ENCODE results near the gene SLC29A2. TPM values are rescaled to one million over a fixed set of nuclear protein-coding genes. Genes with fewer than 3 reads are reported as not detected.

Gene SLC29A2
- total RNA-seq, 1 experiment from 2014 or later: 36.1 TPM

DNA sequence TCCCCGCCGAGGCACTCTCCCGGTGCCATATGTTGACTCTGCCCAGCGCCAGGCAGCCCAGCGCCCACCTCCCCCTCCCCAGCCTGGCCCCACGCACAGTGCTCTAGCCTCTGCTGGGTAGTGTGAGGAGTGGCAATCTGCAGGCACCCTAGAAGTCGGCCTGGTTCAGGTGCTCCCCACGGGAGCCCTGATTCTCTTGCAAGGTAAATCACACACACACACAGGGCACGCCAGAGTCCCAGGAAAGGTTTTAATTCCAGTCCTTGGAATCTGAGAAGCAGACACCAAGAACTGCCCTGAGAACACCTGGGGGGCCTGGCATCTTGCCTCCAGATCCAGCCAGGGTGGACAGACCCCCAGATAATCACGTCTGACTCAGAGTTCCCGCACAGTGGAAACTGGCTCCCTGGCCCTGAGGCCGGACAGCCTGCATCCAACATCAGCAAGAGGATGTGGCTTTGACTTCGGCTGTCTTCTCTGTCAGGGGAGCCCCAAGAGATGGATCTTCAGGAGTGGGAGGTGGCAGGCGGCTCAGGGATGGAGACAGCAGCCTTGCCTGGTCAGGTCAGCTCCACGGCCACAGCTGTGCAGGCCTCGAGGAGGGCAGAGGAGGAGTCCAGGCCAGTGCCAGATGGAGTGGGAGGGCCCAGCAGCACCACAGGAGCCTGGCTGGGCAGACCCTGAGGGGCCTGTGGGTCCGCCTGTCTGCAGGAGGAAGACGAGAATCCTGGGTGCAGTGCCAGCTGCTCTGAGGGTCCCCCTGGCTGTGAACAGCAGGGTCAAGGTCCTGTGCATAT lies 34.3 kb downstream of the SLC29A2 start:
- no peak overlapping the region for H3K4me3 ChIP-seq
- no peak overlapping the region for H2AFZ ChIP-seq
- peaks cover 16% of the 10 kb centered on the region; the same call in 1 of the 2 replicates for H3F3A ChIP-seq (ENCODE audit: insufficient read depth, low read depth)

DNA sequence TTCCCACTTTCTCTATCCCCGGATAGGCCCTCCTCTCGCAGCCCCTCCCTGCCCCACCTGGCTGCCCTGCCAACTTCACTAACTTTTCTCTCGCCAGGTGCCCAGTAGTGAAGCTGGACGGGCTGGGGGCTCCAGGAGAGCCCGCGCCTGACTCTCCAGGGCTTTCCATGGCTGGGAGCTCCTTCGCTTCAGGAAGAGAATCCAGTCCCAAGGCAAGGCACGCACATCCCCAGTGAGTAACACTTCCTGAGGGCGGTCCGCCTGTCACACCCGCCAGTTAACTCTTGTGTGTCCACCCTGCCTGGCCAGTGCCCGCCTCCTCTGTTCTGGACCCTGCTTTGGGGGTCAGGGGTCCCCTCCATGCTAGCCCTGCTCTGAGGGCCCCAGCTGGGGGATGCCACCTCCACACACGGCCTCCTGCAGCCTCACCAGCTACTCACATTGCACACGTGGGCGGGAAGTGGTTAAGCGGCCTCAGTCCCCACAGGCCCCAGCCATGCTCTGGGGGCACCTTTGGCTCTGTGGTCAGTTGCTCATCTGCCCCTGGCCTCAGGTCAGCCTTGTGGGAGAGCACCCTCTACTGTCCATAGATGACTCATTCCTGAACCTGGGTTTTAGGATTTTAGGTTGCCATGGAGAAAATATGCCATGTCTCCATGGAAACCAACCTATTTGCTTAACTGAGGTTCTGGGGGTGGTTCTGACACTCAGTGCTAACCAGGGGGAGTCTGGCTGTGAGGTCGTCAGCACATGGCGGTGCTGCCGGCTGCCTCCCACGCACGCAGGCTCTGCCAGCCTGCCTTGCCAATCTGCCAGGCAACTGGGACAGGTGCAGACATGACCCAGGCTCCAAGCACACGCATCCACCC lies 35.1 kb downstream of the SLC29A2 start, which contains the start of gene RIN1:
RIN1 (minus strand) TSS at position 201 of the 869 bp plus-strand sequence; CDS start at position 169, 32 bp downstream.
- peak within 1 kb of the TSS; percentile 65 for H3K27ac ChIP-seq
- H4K20me1 ChIP-seq (ENCODE audit: insufficient read depth): peaks cover 8% of the 10 kb centered on the region
- DNase-seq: peak; percentile 90 to 92
- ChIA-PET CTCF (interaction anchor here (0.6 to 2.8 kb wide), 8 partner anchors 9 to 119 kb away, joined by 3 to 30 read pairs (median 3); partner anchors contain the start of genes MRPL11 and YIF1A), POLR2A (ENCODE audit: unreplicated experiment) (interaction anchor here (0.6 to 2.0 kb wide), 3 partner anchors 10 to 34 kb away, joined by 3 to 46 read pairs (median 5); no protein-coding TSS in a partner anchor)
- H3K4me3 ChIP-seq: peak within 1 kb of the TSS; percentile 79
- H3K9me3 ChIP-seq (ENCODE audit: insufficient read depth, low read depth): no peaks in the 10 kb centered on the region
- peaks cover 16% of the 10 kb centered on the region; the same call in 1 of the 2 replicates for H3F3A ChIP-seq (ENCODE audit: insufficient read depth, low read depth)
- no peaks in the 10 kb centered on the region for H3K27me3 ChIP-seq (ENCODE audit: insufficient read depth, low read depth)
- H3K36me3 ChIP-seq (ENCODE audit: low read depth): no peaks in the 10 kb centered on the region
- peaks cover 8% of the 10 kb centered on the region; the same call in 1 of the 2 replicates for H3K79me2 ChIP-seq (ENCODE audit: low read depth)
- BruUV-seq (replicated peaks): no TSS peak
- no peaks in the 10 kb centered on the region for H3K9me2 ChIP-seq (ENCODE audit: insufficient read depth)
- intact Hi-C loops (cut with micrococcal nuclease; ENCODE audit: unreplicated experiment): loop anchor here (1.0 to 2.0 kb wide), 3 partner anchors 24 to 114 kb away; partner anchors contain the start of gene YIF1A
- peak within 1 kb of the TSS; percentile 74 for H2AFZ ChIP-seq
- peak within 1 kb of the TSS; percentile 82 for H3K4me2 ChIP-seq
- TF ChIP-seq, protein P1, sequence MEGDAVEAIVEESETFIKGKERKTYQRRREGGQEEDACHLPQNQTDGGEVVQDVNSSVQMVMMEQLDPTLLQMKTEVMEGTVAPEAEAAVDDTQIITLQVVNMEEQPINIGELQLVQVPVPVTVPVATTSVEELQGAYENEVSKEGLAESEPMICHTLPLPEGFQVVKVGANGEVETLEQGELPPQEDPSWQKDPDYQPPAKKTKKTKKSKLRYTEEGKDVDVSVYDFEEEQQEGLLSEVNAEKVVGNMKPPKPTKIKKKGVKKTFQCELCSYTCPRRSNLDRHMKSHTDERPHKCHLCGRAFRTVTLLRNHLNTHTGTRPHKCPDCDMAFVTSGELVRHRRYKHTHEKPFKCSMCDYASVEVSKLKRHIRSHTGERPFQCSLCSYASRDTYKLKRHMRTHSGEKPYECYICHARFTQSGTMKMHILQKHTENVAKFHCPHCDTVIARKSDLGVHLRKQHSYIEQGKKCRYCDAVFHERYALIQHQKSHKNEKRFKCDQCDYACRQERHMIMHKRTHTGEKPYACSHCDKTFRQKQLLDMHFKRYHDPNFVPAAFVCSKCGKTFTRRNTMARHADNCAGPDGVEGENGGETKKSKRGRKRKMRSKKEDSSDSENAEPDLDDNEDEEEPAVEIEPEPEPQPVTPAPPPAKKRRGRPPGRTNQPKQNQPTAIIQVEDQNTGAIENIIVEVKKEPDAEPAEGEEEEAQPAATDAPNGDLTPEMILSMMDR (conservative IDR thresholded peaks at IDR 0.05): peak; percentile 52
- no peak for TF ChIP-seq EZH2 (IDR thresholded peaks at IDR 0.05; ENCODE audit: low read depth)
- peaks cover 16% of the 10 kb centered on the region for H3K4me1 ChIP-seq (replicated peaks; ENCODE audit: insufficient read depth)

More for the DNA sequence above, 34.3 kb downstream of the SLC29A2 start:
- H3K36me3 ChIP-seq (ENCODE audit: low read depth): no peaks in the 10 kb centered on the region
- peaks cover 8% of the 10 kb centered on the region; the same call in 1 of the 2 replicates for H3K79me2 ChIP-seq (ENCODE audit: low read depth)
- no peak for DNase-seq
- ChIA-PET POLR2A (ENCODE audit: unreplicated experiment) (no interaction called here), CTCF (no interaction called here)
- H3K27me3 ChIP-seq (ENCODE audit: insufficient read depth, low read depth): no peaks in the 10 kb centered on the region
- peak overlapping the region; percentile 82; the same call in 1 of the 2 replicates for H3K4me2 ChIP-seq
- peaks cover 8% of the 10 kb centered on the region for H4K20me1 ChIP-seq (ENCODE audit: insufficient read depth)
- no peak overlapping the region for H3K27ac ChIP-seq
- TF ChIP-seq, protein P1 (conservative IDR thresholded peaks at IDR 0.05): no peak
- no peak for TF ChIP-seq EZH2 (IDR thresholded peaks at IDR 0.05; ENCODE audit: low read depth)
- H3K9me3 ChIP-seq (ENCODE audit: insufficient read depth, low read depth): no peaks in the 10 kb centered on the region
- BruUV-seq (replicated peaks): no TSS peak
- intact Hi-C loops (cut with micrococcal nuclease; ENCODE audit: unreplicated experiment): loop anchor here (2.0 kb wide), 1 partner anchor 114 kb away; no protein-coding TSS in a partner anchor
- H3K9me2 ChIP-seq (ENCODE audit: insufficient read depth): no peaks in the 10 kb centered on the region
- peaks cover 16% of the 10 kb centered on the region for H3K4me1 ChIP-seq (replicated peaks; ENCODE audit: insufficient read depth)

Data from PC-9 (cell line).